ENCODE results near the gene IL37.

DNA sequence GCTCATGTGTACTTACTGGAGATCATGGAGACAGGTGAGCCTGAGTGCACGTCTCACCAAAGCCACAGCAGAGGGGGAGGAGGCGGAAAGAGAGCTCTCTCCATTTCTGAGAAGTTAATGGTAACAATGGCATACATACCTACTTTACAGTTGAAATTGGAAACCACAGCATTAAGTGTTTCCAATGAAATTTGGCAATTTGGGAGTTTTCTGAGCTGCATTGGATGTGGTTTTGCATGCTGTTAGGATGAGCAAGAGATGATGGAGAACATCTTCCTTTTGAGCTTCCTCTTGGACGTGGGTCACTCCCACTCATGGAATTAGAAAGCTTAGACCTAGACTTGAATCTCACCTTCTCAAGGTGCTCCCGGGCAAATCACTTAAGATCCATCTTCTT, 25.5 kb upstream of the IL37 start:
- no peak for TF ChIP-seq ZNF384 (IDR thresholded peaks at IDR 0.05)
- TF ChIP-seq NFRKB (IDR thresholded peaks at IDR 0.05) = no peak
- no peak for TF ChIP-seq BHLHE40 (IDR thresholded peaks at IDR 0.05; ENCODE audit: borderline replicate concordance)
- TF ChIP-seq FOXA1 (IDR thresholded peaks at IDR 0.05) = no peak
- TF ChIP-seq, protein P1, sequence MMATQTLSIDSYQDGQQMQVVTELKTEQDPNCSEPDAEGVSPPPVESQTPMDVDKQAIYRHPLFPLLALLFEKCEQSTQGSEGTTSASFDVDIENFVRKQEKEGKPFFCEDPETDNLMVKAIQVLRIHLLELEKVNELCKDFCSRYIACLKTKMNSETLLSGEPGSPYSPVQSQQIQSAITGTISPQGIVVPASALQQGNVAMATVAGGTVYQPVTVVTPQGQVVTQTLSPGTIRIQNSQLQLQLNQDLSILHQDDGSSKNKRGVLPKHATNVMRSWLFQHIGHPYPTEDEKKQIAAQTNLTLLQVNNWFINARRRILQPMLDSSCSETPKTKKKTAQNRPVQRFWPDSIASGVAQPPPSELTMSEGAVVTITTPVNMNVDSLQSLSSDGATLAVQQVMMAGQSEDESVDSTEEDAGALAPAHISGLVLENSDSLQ (IDR thresholded peaks at IDR 0.05) = no peak
- no peak for TF ChIP-seq FOXM1 (IDR thresholded peaks at IDR 0.05; ENCODE audit: borderline replicate concordance)
- TF ChIP-seq L3MBTL2 (conservative IDR thresholded peaks at IDR 0.05) = no peak
- TF ChIP-seq FOXK2 (IDR thresholded peaks at IDR 0.05) = no peak

Data from HEK293T (cell line).